Lung (tissue), 12 donors: ENCODE results near the gene SLC7A9. TPM values are rescaled to one million over a fixed set of nuclear protein-coding genes. Genes with fewer than 3 reads are reported as not detected.

ENCODE experiments used
- ATAC-seq: fragments of 200-7000 bp; cut with Tn5 transposase; one replicate; pipeline ENCODE4 v1.9.1; 2020; ENCODE audit warnings: moderate number of reproducible peaks; ENCODE audit not compliant: insufficient read depth, low FRiP score
- DNase-seq, 3 donors: peaks; one replicate each; pipeline ENCODE4 v3.0.0-alpha.2; 2013 to 2017
- H3K27ac ChIP-seq, 2 donors: one replicate each; pipeline ENCODE4 v1.5.1; 2013; ENCODE audit warnings: mild to moderate bottlenecking in 2 of 2, moderate library complexity in 2 of 2, control low read depth in 1 of 2, inconsistent platforms in 1 of 2, low read depth in 1 of 2, low read length in 1 of 2
- H3K27me3 ChIP-seq, 3 donors: one replicate each; pipeline ENCODE4 v1.5.1; 2013; ENCODE audit warnings: low read length in 2 of 3; ENCODE audit not compliant: control insufficient read depth in 3 of 3, insufficient read depth in 3 of 3
- H3K36me3 ChIP-seq, 4 donors: one replicate each; pipeline ENCODE4 v1.5.1; 2013; ENCODE audit warnings: low read length in 4 of 4, mild to moderate bottlenecking in 1 of 4, moderate library complexity in 1 of 4; ENCODE audit not compliant: control insufficient read depth in 4 of 4, insufficient read depth in 4 of 4
- H3K4me1 ChIP-seq, 5 donors: one replicate each; pipeline ENCODE4 v1.5.1; 2013; ENCODE audit warnings: low read length in 5 of 5, mild to moderate bottlenecking in 2 of 5, moderate library complexity in 1 of 5; ENCODE audit not compliant: control insufficient read depth in 5 of 5, insufficient read depth in 5 of 5
- H3K4me3 ChIP-seq: one replicate; pipeline ENCODE4 v1.5.1; 2013; ENCODE audit warnings: mild to moderate bottlenecking, control low read depth, moderate library complexity
- H3K9ac ChIP-seq, 2 donors: one replicate each; pipeline ENCODE4 v1.5.1; 2013; ENCODE audit warnings: low read length in 2 of 2, control low read depth in 1 of 2; ENCODE audit not compliant: insufficient read depth in 1 of 2
- H3K9me3 ChIP-seq, 4 donors: one replicate each; pipeline ENCODE4 v1.5.1; 2013; ENCODE audit warnings: low read length in 3 of 4, mild to moderate bottlenecking in 1 of 4, moderate library complexity in 1 of 4; ENCODE audit not compliant: control insufficient read depth in 4 of 4, insufficient read depth in 3 of 4
- WGBS, 2 donors: extraction: QIAGEN DNeasy Blood & Tissue Kit; methylation state at CpG; one replicate each; pipeline ENCODE4 v1.1.7; 2013; 5-methylcytosine and 5-hydroxymethylcytosine counted together
- polyA plus RNA-seq, 2 donors: library from polyadenylated mRNA; stranded (reverse); fragments of 200-250 nt; gene quantifications; one replicate each; pipeline ENCODE4 v1.2.1, GENCODE V29; 2013
- total RNA-seq, 2 donors: library from RNA; depleted of rRNA in 1 of 2; stranded (reverse); fragments of >200 nt in 1 of 2; gene quantifications; one replicate each; pipeline ENCODE4 v1.2.1, GENCODE V29; 2014 to 2021
- TF ChIP-seq, protein P1 (sequence below): IDR thresholded peaks from 2 replicates; pipeline ENCODE4 v1.5.1; 2012; ENCODE audit warnings: mild to moderate bottlenecking; ENCODE audit errors: control extremely low read depth, extremely low read depth
- donor health status: control.
- donor health status: control.
- donor health status: Bipolar disorder and iron deficiency.
- donor health status: healthy.
- donor health status: DM: yes; HTN: yes; CAD: no.

Gene SLC7A9
- total and polyA plus RNA-seq, 4 donors = 0.06 to 0.37 (median 0.28) TPM

DNA sequence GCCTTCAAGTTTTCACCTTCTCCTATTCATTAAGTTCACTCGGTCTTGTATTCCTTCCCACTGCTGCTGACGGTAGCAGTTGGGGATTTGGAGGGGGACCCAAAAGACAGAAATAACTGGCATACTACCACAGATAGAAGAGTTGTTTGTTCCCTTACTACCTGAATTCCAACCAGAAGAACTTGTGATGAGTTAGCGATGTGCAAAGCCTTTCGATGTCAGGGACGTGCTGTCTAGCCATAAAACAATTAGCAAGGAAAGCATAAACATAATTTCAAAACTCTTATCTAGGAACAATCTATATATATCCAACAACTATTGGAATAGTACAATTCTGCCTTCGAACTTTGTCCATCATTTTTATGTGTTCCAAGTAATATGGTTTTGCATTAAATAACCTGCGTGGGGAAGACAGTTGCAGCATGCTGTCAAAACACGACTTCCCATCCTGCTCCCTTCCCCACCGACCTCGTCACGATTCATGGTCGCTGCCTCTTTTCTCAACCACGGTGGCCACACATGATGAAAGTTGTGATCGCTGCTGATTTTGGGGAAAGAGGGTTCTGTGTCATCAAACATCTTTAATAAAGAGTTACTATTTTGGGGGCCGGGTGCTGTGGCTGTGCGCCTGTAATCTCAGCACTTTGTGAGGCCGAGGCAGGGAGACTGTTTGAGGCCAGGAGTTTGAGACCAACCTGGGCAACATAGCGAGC lies 3.8 kb upstream of the SLC7A9 start:
- 83 to 88% methylated on average over 18 of the region's 18 CpGs for WGBS, 2 donors

DNA sequence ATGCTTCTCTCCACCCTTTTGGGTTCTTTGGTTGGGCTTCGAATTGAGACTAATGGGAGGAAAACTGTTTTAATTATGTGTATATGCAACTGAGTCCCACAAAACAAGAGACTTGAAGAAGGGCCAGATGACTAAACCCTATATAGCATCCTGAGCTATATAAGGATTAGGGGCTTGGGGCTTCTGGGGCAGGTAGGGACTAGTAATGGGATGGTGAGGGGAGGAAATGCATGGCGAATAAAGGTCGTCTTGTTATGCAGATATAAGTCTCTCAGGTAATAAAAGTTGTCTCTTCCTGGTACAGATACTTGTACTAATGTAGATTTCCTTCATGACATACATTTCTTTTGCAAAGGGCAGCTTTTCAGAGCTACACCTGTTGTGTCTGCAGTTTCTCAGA lies 2.8 kb upstream of the SLC7A9 start:
- TF ChIP-seq, protein P1, sequence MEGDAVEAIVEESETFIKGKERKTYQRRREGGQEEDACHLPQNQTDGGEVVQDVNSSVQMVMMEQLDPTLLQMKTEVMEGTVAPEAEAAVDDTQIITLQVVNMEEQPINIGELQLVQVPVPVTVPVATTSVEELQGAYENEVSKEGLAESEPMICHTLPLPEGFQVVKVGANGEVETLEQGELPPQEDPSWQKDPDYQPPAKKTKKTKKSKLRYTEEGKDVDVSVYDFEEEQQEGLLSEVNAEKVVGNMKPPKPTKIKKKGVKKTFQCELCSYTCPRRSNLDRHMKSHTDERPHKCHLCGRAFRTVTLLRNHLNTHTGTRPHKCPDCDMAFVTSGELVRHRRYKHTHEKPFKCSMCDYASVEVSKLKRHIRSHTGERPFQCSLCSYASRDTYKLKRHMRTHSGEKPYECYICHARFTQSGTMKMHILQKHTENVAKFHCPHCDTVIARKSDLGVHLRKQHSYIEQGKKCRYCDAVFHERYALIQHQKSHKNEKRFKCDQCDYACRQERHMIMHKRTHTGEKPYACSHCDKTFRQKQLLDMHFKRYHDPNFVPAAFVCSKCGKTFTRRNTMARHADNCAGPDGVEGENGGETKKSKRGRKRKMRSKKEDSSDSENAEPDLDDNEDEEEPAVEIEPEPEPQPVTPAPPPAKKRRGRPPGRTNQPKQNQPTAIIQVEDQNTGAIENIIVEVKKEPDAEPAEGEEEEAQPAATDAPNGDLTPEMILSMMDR = no peak
- no peak for ATAC-seq
- WGBS, 2 donors = 91 to 93% methylated on average over 3 of the region's 3 CpGs

More for the DNA sequence above, 3.8 kb upstream of the SLC7A9 start:
- TF ChIP-seq, protein P1 = no peak
- no peak for DNase-seq
- H3K9ac ChIP-seq = no peak overlapping the region
- H3K4me1 ChIP-seq = no peaks in the 10 kb centered on the region
- no peak overlapping the region for H3K4me3 ChIP-seq
- peaks cover 0 to 3% (median under 1%) of the 10 kb centered on the region in 4 donors for H3K36me3 ChIP-seq
- H3K27ac ChIP-seq = no peak overlapping the region
- no peaks in the 10 kb centered on the region for H3K9me3 ChIP-seq
- no peaks in the 10 kb centered on the region for H3K27me3 ChIP-seq
- ATAC-seq = no peak

DNA sequence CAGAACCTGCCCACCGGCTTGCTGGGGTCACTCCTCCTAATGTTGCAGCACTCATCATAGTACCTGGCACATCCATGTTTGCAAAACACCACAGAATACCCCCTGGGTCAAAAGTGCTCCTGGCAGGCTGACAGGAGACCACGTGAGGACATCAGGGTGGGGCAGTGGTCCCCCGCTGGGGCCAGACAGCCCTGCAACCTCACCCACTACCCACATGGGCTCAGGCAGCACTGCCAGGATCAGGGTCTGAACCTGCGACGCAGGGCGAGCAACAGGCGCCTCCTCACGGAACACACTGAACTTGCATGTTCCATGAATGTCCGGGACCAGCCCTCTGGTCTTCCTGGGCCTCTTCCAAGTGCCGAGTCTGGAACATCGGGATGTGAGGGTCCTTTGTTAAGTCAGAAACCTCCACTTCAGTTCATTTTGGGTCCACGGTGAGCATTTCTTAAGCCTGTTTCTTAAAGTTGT lies 1.4 kb upstream of the SLC7A9 start:
- DNase-seq (peak in 1 of 3 donors; percentile 4), ATAC-seq (no peak)
- Histone ChIP-seq H3K27ac (no peak overlapping the region), H3K9ac (no peak overlapping the region), H3K4me3 (no peak overlapping the region), H3K36me3 (no peaks in the 10 kb centered on the region), H3K9me3 (no peaks in the 10 kb centered on the region), H3K4me1 (no peaks in the 10 kb centered on the region), H3K27me3 (no peaks in the 10 kb centered on the region)
- 69 to 73% methylated on average over 12 of the region's 12 CpGs for WGBS, 2 donors
- TF ChIP-seq, protein P1 = no peak

More for the DNA sequence above, 2.8 kb upstream of the SLC7A9 start:
- H3K4me3 ChIP-seq = no peak overlapping the region
- no peaks in the 10 kb centered on the region for H3K4me1 ChIP-seq
- no peaks in the 10 kb centered on the region for H3K27me3 ChIP-seq
- H3K36me3 ChIP-seq = no peaks in the 10 kb centered on the region
- no peaks in the 10 kb centered on the region for H3K9me3 ChIP-seq
- H3K27ac ChIP-seq = no peak overlapping the region
- H3K9ac ChIP-seq = no peak overlapping the region
- no peak for DNase-seq
